ENCODE measurements around the gene DPEP2. TPM values are rescaled to one million over a fixed set of nuclear protein-coding genes. Genes with fewer than 3 reads are reported as not detected.
A peak's percentile ranks its signal among the peaks of the same experiment; 100 is the strongest.

Gene DPEP2
- total and polyA plus RNA-seq, 11 donors, result 0.42 to 9.8 (median 1.2) TPM

GRCh38 chr16:67943256-67943618 lies 56.0 kb downstream of the DPEP2 start:
- Histone ChIP-seq H3K4me3 (no peak overlapping the region), H3K36me3 (peaks cover 15 to 94% (median 88%) of the 10 kb centered on the region in 9 donors), H3K4me1 (peaks cover 4 to 71% (median 32%) of the 10 kb centered on the region in 12 donors), H3K27me3 (no peaks in the 10 kb centered on the region), H3K9me3 (no peaks in the 10 kb centered on the region), H3K27ac (peak overlapping the region in 11 of 12 donors; percentile 25 to 89 (median 68))
- DNase-seq, result no peak
- TF ChIP-seq POLR2A (IDR thresholded peaks at IDR 0.05) (no peak), CTCF (IDR thresholded peaks at IDR 0.05) (no peak)
- no peak for ATAC-seq
- intact Hi-C loops (cut with DNase I), result loop anchor here in 2 of 10 donors (5.0 kb wide), 2 partner anchors 79 to 99 kb away; partner anchors contain the start of genes DDX28 (in 1 of the 2) and DUS2 (in 1 of the 2)
- 77 to 93% (median 88%) methylated on average over 3 to 6 of the region's 6 CpGs for whole genome bisulfite sequencing, 4 donors

GRCh38 chr16:67942510-67943255 lies 56.6 kb downstream of the DPEP2 start:
- peaks cover 4 to 69% (median 33%) of the 10 kb centered on the region in 12 donors for H3K4me1 ChIP-seq
- 69 to 82% (median 74%) methylated on average over 20 to 27 of the region's 27 CpGs for WGBS, 4 donors
- no peaks in the 10 kb centered on the region for H3K9me3 ChIP-seq
- intact Hi-C loops (cut with DNase I), result loop anchor here in 2 of 10 donors (5.0 kb wide), 2 partner anchors 80 to 100 kb away; partner anchors contain the start of genes DDX28 (in 1 of the 2) and DUS2 (in 1 of the 2)
- TF ChIP-seq POLR2A (IDR thresholded peaks at IDR 0.05), result no peak
- H3K36me3 ChIP-seq, result peaks cover 11 to 88% (median 82%) of the 10 kb centered on the region in 9 donors
- H3K27ac ChIP-seq, result peak overlapping the region in 7 of 12 donors; percentile 14 to 89 (median 30)
- H3K4me3 ChIP-seq, result no peak overlapping the region
- ATAC-seq (peak in 3 of 4 donors; percentile 1 to 7 (median 1)), DNase-seq (peak in 3 of 5 donors; percentile 57 to 73 (median 66))
- H3K27me3 ChIP-seq, result no peaks in the 10 kb centered on the region

- intact Hi-C loops (cut with DNase I), result loop anchor here in 2 of 10 donors (5.0 kb wide), 2 partner anchors 80 to 100 kb away; partner anchors contain the start of genes DDX28 (in 1 of the 2) and DUS2 (in 1 of the 2)
- Histone ChIP-seq H3K4me1 (peaks cover 4 to 67% (median 38%) of the 10 kb centered on the region in 12 donors), H3K27ac (peak overlapping the region in 7 of 12 donors; percentile 4 to 54 (median 25)), H3K36me3 (peaks cover 11 to 83% (median 77%) of the 10 kb centered on the region in 9 donors), H3K9me3 (no peaks in the 10 kb centered on the region), H3K4me3 (no peak overlapping the region), H3K27me3 (no peaks in the 10 kb centered on the region)
- peak in 3 of 4 donors; percentile 14 to 22 (median 18) for ATAC-seq
- DNase-seq, result no peak
- WGBS, 4 donors, result 70 to 88% (median 76%) methylated on average over 4 to 6 of the region's 6 CpGs
- peak; percentile 35 to 70 (median 54) for TF ChIP-seq CTCF (IDR thresholded peaks at IDR 0.05)
- no peak for TF ChIP-seq POLR2A (IDR thresholded peaks at IDR 0.05)
These were observed 57.1 kb downstream of the DPEP2 start for GRCh38 chr16:67942200-67942509.

GRCh38 chr16:67941469-67942199 lies 57.6 kb downstream of the DPEP2 start:
- intact Hi-C loops (cut with DNase I), result loop anchor here in 2 of 10 donors (5.0 kb wide), 2 partner anchors 81 to 101 kb away; partner anchors contain the start of genes DDX28 (in 1 of the 2) and DUS2 (in 1 of the 2)
- Histone ChIP-seq H3K4me3 (no peak overlapping the region), H3K4me1 (peaks cover 4 to 69% (median 42%) of the 10 kb centered on the region in 12 donors), H3K27me3 (no peaks in the 10 kb centered on the region), H3K27ac (peak overlapping the region in 4 of 12 donors; percentile 5 to 40 (median 23)), H3K9me3 (no peaks in the 10 kb centered on the region), H3K36me3 (peaks cover 7 to 78% (median 72%) of the 10 kb centered on the region in 9 donors)
- TF ChIP-seq POLR2A (IDR thresholded peaks at IDR 0.05), result no peak
- no peak for TF ChIP-seq CTCF (IDR thresholded peaks at IDR 0.05)
- WGBS, 4 donors, result 65 to 78% (median 68%) methylated on average over 8 to 9 of the region's 9 CpGs
- DNase-seq (no peak), ATAC-seq (no peak)
